Measurements from ENCODE around the gene CNIH4. TPM values are rescaled to one million over a fixed set of nuclear protein-coding genes. Genes with fewer than 3 reads are reported as not detected.
A peak's percentile ranks its signal among the peaks of the same experiment; 100 is the strongest.

The CNIH4 gene
- total and polyA plus RNA-seq, 10 of the 15 experiments (the other 5 are each of a cell fraction or from before 2014, with no cell fraction given): 23.2 to 173 (median 51.4) TPM

DNA sequence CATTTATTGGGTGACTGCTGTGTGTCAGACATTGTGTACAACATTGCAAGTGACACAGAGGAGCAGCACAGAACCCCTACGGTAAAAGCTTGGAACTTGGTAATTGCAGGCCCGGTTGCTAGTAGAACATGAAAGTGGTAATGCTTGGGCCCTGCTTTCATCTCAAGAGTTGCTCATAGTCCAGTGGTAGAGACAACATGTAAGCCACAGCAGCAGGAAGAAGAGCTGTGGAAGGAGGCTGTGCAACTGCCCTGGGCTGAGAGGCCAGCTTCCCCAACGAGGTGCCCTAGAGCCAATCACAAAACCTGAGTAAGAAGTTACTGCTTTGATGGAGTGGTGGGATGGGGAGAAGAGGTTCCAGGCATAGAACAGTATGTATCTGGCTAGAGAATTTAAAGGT lies 18.4 kb downstream of the CNIH4 start (continued):
- TF ChIP-seq ZBTB33 (IDR thresholded peaks at IDR 0.05) (no peak), SP1 (IDR thresholded peaks at IDR 0.05; ENCODE audit: low read depth, low read length) (no peak), MTA3 (IDR thresholded peaks at IDR 0.05; ENCODE audit: borderline replicate concordance, low read length) (no peak), ELK1 (IDR thresholded peaks at IDR 0.05; ENCODE audit: low read depth, low read length) (no peak), LARP7 (IDR thresholded peaks at IDR 0.05) (no peak), EED (IDR thresholded peaks at IDR 0.05; ENCODE audit: low read depth) (no peak)

GRCh38 chr1:224377676-224378006 lies 21.0 kb downstream of the CNIH4 start:
- in situ Hi-C loops (cut with MboI): no loop called here
- Histone ChIP-seq H3K27ac (ENCODE audit: control insufficient read depth, insufficient read depth) (0 out of 2 replicates have a peak overlapping the region, but pooled peaks have one; percentile 3), H3K79me2 (ENCODE audit: control insufficient read depth, insufficient read depth, low read length) (no peaks in the 10 kb centered on the region), H3K9ac (ENCODE audit: control insufficient read depth, insufficient read depth, low read length) (no peak overlapping the region), H3K9me3 (replicated peaks; ENCODE audit: control insufficient read depth, insufficient read depth, low read length) (no peaks in the 10 kb centered on the region), H3K36me3 (ENCODE audit: control insufficient read depth in 2 of 2, insufficient read depth in 2 of 2, low read length in 1 of 2) (peaks cover 3 to 14% of the 10 kb centered on the region in 2 experiments; a peak in 3 of 4 replicates), H3K4me3 (no peak overlapping the region), H4K20me1 (ENCODE audit: control insufficient read depth, insufficient read depth) (no peaks in the 10 kb centered on the region), H3K4me1 (ENCODE audit: control insufficient read depth, insufficient read depth, low read length) (peaks cover 55% of the 10 kb centered on the region), H2AFZ (ENCODE audit: control insufficient read depth, low read depth, low read length) (no peak overlapping the region), H3K4me2 (ENCODE audit: control insufficient read depth, insufficient read depth) (peak overlapping the region; percentile 28), H3K27me3 (replicated peaks in 1 of 2; ENCODE audit: control insufficient read depth in 2 of 2, insufficient read depth in 2 of 2, low read length in 1 of 2) (no peaks in the 10 kb centered on the region)
- ATAC-seq: peak; percentile 76
- intact Hi-C loops (cut with micrococcal nuclease; ENCODE audit: unreplicated experiment): no loop called here
- SMC1A ChIA-PET (ENCODE audit: uncharacterized antibody, unreplicated experiment): interaction anchor here (0.8 to 4.5 kb wide), 8 partner anchors 12 to 261 kb away, joined by 3 to 41 read pairs (median 4); partner anchors contain the start of genes DEGS1 and NVL
- BruUV-seq (replicated peaks): no TSS peak
- RAD21 ChIA-PET (ENCODE audit: unreplicated experiment): interaction anchor here (1.2 to 2.5 kb wide), 3 partner anchors 12 to 48 kb away, joined by 4 to 9 read pairs (median 6); partner anchors contain the start of gene NVL
- CTCF ChIA-PET: interaction anchor here (0.5 to 3.4 kb wide), 9 partner anchors 10 to 261 kb away, joined by 3 to 12 read pairs (median 4); partner anchors contain the start of gene DEGS1
- 52% methylated on average over 2 of the region's 2 CpGs for WGBS (ENCODE audit: insufficient coverage, insufficient replicate concordance, low lambda C conversion rate, missing lambda C conversion rate)
- peak; percentile 66 for FAIRE-seq
- DNase-seq (ENCODE audit: low read depth, low spot score): peak; percentile 62
- POLR2A ChIA-PET: interaction anchor here (0.6 to 1.2 kb wide), 7 partner anchors 9 to 528 kb away, joined by 3 to 7 read pairs (median 4); no protein-coding TSS in a partner anchor
- TF ChIP-seq KAT2A (conservative IDR thresholded peaks at IDR 0.05; ENCODE audit: control insufficient read depth, low read depth, low read length): no peak
- no peak for TF ChIP-seq EGR1 (IDR thresholded peaks at IDR 0.05; ENCODE audit: borderline replicate concordance in 1 of 2, low read depth in 2 of 2, low read length in 2 of 2)
- no peak for TF ChIP-seq CEBPB (IDR thresholded peaks at IDR 0.05; ENCODE audit: borderline replicate concordance in 1 of 2, low read depth in 2 of 2, low read length in 2 of 2)
- TF ChIP-seq TCF3 (IDR thresholded peaks at IDR 0.05; ENCODE audit: borderline replicate concordance, insufficient read depth, low read depth, low read length): no peak
- no peak for TF ChIP-seq RELB (IDR thresholded peaks at IDR 0.05; ENCODE audit: low read depth)
- TF ChIP-seq, protein P1, sequence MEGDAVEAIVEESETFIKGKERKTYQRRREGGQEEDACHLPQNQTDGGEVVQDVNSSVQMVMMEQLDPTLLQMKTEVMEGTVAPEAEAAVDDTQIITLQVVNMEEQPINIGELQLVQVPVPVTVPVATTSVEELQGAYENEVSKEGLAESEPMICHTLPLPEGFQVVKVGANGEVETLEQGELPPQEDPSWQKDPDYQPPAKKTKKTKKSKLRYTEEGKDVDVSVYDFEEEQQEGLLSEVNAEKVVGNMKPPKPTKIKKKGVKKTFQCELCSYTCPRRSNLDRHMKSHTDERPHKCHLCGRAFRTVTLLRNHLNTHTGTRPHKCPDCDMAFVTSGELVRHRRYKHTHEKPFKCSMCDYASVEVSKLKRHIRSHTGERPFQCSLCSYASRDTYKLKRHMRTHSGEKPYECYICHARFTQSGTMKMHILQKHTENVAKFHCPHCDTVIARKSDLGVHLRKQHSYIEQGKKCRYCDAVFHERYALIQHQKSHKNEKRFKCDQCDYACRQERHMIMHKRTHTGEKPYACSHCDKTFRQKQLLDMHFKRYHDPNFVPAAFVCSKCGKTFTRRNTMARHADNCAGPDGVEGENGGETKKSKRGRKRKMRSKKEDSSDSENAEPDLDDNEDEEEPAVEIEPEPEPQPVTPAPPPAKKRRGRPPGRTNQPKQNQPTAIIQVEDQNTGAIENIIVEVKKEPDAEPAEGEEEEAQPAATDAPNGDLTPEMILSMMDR (IDR thresholded peaks at IDR 0.05 in 2 of 3, conservative IDR thresholded peaks at IDR 0.05 in 1 of 3; ENCODE audit: control insufficient read depth in 2 of 3, extremely low read depth in 1 of 3, insufficient read depth in 1 of 3, low read depth in 3 of 3, low read length in 3 of 3): no peak
